Uterus (tissue), 4 donors: ENCODE measurements around the gene MOGAT1. TPM values are rescaled to one million over a fixed set of nuclear protein-coding genes. Genes with fewer than 3 reads are reported as not detected.

Experiments
- DNase-seq, 2 donors: peaks; one replicate each; pipeline ENCODE4 v3.0.0-alpha.2; 2019 to 2020
- H3K27ac ChIP-seq, 2 donors: fragments of 200-600 bp; sonication (generic); 1 replicate in 1 of 2; 2 replicates in 1 of 2; pipeline ENCODE4 v1.5.1; 2016 to 2018
- H3K27me3 ChIP-seq, 2 donors: fragments of 200-600 bp; sonication (generic); one replicate each; pipeline ENCODE4 v1.5.1; 2018 to 2019; ENCODE audit warnings: control low read depth in 1 of 2
- H3K36me3 ChIP-seq, 2 donors: fragments of 200-600 bp; sonication (generic); one replicate each; pipeline ENCODE4 v1.5.1; 2019; ENCODE audit warnings: control low read depth in 1 of 2
- H3K4me1 ChIP-seq, 2 donors: fragments of 200-600 bp; sonication (generic); one replicate each; pipeline ENCODE4 v1.5.1; 2018 to 2019; ENCODE audit warnings: control low read depth in 1 of 2
- H3K4me3 ChIP-seq, 2 donors: fragments of 200-600 bp; sonication (generic); 1 replicate in 1 of 2; 2 replicates in 1 of 2; pipeline ENCODE4 v1.5.1; 2018 to 2019; ENCODE audit warnings: mild to moderate bottlenecking in 1 of 2
- H3K9me3 ChIP-seq, 2 donors: fragments of 200-600 bp; sonication (generic); one replicate each; pipeline ENCODE4 v1.5.1; 2019; ENCODE audit warnings: control low read depth in 1 of 2
- POLR2A ChIP-seq, 2 donors: fragments of 450-650 bp; IDR thresholded peaks; one replicate each; pipeline ENCODE4 v1.6.1; 2016; ENCODE audit warnings: antibody characterized with exemption in 2 of 2, mild to moderate bottlenecking in 1 of 2, moderate library complexity in 1 of 2
- intact Hi-C: fragments of 100-400 bp; cut with DNase I; formaldehyde crosslinking; loops from one replicate; pipeline ENCODE4 v1.15.1; 2023; ENCODE audit warnings: low total_unique reads
- total RNA-seq, 4 donors: library from RNA; depleted of rRNA in 3 of 4; stranded (reverse); fragments of >200 nt in 3 of 4; gene quantifications; one replicate each; pipeline versions ENCODE4 v1.1.0 to v1.2.4, GENCODE V29; 2014 to 2023
- TF ChIP-seq, protein P1 (sequence below), 4 experiments: fragments of 200-600 bp in 2 of 4; fragments of 450-650 bp in 2 of 4; sonication (generic) in 2 of 4; IDR thresholded peaks; one replicate each; pipeline ENCODE4 v1.5.1; 2016 to 2019; ENCODE audit warnings: antibody characterized with exemption in 4 of 4, mild to moderate bottlenecking in 2 of 4, moderate library complexity in 1 of 4
- donor health status: DM: yes; HTN: yes; CAD: no.

Gene MOGAT1
- total RNA-seq, 4 donors from 2014 or later, result not detected

DNA sequence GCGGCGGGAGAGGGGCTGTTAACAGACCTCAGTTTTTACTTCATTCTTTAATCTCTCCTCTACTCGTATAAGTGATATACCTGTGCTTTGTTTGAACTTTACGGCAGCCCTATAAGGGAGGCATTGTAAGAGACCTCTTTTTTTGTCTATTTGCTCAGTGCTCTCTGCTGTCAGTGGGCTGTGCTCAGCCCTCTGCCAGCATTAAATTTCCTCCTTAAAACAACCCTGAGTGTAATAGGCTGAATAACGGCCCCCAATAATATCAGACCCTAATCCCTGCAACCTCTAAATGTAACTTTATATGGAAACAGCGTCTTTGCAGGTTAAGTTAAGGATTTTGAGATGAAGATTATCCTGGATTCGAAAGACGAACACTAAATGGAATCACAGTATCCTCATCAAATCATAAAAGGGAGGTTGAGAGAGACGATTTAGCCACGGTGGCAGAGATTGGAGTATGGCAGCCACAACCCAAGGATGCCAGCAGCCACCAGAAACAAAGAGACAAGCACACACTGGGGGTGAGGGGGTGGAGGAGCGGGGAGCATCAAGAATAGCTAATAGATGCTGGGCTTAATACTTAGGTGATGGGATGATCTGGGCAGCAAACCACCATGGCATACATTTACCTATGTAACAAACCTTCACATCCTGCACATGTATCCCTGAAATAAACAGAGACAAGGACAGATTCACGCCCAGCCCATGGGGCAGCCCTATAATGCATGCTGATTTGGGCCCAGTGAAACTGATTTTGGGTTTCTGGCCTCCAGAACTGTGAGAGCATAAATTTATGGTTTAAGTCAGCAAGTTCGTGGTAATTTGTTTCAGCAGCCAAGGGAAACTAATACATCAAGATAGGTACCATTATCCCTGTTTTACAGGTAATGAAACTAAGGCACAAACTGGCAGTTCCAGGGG lies 14.7 kb upstream of the MOGAT1 start:
- peak overlapping the region; percentile 88 to 97 for H3K27ac ChIP-seq
- TF ChIP-seq, protein P1, sequence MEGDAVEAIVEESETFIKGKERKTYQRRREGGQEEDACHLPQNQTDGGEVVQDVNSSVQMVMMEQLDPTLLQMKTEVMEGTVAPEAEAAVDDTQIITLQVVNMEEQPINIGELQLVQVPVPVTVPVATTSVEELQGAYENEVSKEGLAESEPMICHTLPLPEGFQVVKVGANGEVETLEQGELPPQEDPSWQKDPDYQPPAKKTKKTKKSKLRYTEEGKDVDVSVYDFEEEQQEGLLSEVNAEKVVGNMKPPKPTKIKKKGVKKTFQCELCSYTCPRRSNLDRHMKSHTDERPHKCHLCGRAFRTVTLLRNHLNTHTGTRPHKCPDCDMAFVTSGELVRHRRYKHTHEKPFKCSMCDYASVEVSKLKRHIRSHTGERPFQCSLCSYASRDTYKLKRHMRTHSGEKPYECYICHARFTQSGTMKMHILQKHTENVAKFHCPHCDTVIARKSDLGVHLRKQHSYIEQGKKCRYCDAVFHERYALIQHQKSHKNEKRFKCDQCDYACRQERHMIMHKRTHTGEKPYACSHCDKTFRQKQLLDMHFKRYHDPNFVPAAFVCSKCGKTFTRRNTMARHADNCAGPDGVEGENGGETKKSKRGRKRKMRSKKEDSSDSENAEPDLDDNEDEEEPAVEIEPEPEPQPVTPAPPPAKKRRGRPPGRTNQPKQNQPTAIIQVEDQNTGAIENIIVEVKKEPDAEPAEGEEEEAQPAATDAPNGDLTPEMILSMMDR (IDR thresholded peaks at IDR 0.05), result no peak
- TF ChIP-seq POLR2A (IDR thresholded peaks at IDR 0.05), result no peak
- H3K9me3 ChIP-seq, result no peaks in the 10 kb centered on the region
- H3K36me3 ChIP-seq, result no peaks in the 10 kb centered on the region
- no peak for DNase-seq
- H3K27me3 ChIP-seq, result no peaks in the 10 kb centered on the region
- intact Hi-C loops, result no loop called here
- H3K4me1 ChIP-seq, result no peaks in the 10 kb centered on the region
- H3K4me3 ChIP-seq, result peak overlapping the region; percentile 86 to 92

DNA sequence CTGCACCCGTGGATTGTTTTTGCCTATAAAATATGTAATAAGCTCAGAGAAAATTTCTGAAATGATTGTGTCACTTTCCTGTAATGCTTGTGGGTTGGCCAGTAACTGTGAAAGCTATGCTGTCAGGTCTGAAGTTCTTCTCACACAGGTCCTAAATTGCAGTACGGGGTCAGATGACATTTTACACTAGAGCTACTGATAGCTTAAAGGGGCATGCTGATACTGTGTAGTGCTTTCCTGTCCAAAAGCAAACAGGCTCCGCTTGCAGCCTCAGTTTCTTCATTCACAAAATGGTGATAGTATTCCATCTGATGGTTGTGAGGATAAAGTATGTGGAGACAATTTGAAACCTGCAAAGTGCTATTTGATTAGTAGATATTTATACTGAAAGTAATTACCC lies 8.0 kb upstream of the MOGAT1 start:
- no peak overlapping the region for H3K4me3 ChIP-seq
- no peak overlapping the region for H3K27ac ChIP-seq
- H3K9me3 ChIP-seq, result no peaks in the 10 kb centered on the region
- TF ChIP-seq, protein P1 (IDR thresholded peaks at IDR 0.05), result no peak
- no peak for TF ChIP-seq POLR2A (IDR thresholded peaks at IDR 0.05)
- no peaks in the 10 kb centered on the region for H3K36me3 ChIP-seq
- DNase-seq, result no peak
- no peaks in the 10 kb centered on the region for H3K4me1 ChIP-seq
- intact Hi-C loops, result no loop called here
- no peaks in the 10 kb centered on the region for H3K27me3 ChIP-seq

DNA sequence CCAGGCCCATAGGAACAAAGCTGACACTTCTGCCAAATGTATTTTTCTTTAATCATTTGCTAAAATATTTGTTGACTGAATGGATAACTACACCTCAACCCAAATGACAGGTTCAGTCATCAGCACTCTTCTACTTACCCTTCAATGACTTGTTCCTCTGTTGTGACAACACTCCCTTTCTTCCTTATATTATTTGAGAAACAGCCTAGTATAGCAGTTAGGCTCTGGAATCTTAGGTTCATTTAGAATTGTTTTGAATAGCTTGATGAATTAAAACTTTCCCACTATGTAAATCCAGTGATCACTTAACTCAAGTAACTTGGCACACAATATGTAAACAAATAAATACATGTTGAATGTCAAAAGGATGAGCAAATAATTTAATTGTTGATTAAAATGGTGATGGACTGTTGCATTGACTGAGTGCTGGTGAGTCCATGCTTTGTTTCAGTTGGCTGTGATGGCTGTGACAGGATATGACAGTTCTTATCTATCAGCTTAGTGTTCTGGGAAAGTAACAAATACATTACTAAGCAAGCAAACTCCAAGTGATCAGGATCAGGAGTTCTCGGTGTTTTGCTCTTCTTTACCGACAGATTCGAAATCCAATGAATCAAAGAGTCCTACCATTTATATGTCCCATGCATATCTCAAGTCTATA lies 2.8 kb upstream of the MOGAT1 start:
- Histone ChIP-seq H3K27me3 (no peaks in the 10 kb centered on the region), H3K36me3 (no peaks in the 10 kb centered on the region), H3K27ac (no peak overlapping the region), H3K4me3 (no peak overlapping the region), H3K9me3 (no peaks in the 10 kb centered on the region), H3K4me1 (no peaks in the 10 kb centered on the region)
- intact Hi-C loops, result no loop called here
- DNase-seq, result no peak
- TF ChIP-seq, protein P1 (IDR thresholded peaks at IDR 0.05), result no peak
- TF ChIP-seq POLR2A (IDR thresholded peaks at IDR 0.05), result no peak

DNA sequence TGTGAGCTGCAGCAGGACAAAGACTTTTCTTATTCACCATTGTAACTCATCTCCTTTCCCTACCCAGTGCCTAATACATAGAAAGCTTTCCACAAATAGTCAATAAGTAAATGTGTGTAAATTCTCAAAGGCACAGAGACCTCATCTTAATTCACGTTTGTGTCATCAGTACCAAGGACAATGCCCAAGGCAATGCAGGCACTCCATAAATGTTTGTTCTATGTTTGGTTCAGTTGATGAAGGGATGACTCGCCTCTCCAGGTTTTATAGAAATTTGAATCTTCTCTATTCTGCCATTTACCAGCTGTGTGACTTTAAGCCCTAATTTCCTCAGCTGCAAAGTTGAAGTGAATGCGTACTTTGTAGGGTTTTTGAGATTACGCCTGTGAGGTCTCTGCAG lies 2.1 kb upstream of the MOGAT1 start:
- no peak overlapping the region for H3K27ac ChIP-seq
- intact Hi-C loops, result no loop called here
- H3K4me3 ChIP-seq, result no peak overlapping the region
- no peaks in the 10 kb centered on the region for H3K36me3 ChIP-seq
- no peak for DNase-seq
- H3K9me3 ChIP-seq, result no peaks in the 10 kb centered on the region
- TF ChIP-seq, protein P1 (IDR thresholded peaks at IDR 0.05), result no peak
- no peaks in the 10 kb centered on the region for H3K4me1 ChIP-seq
- no peaks in the 10 kb centered on the region for H3K27me3 ChIP-seq
